ENCODE measurements around the gene MACC1.

The MACC1 gene

DNA sequence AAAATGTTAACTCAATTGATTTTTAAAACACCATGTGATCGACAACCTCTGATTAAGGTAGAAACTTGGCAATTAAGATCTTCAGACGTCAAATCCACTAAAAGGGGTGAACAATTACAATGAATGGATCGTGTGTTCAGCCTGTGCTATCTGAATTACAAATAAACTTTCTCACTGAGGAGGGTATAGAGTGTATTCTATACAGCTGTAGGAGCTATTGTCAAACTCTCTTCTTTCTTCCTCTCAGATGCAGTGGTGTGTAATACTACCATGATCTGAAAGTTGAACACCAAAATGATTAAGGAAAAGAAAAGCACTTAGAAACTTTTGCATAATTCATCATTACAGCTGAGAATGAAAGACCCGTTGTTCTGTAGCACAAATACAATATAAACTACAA is 32.2 kb upstream of the MACC1 start:
- Histone ChIP-seq H3K4me3 (no peak overlapping the region), H3K9me3 (no peaks in the 10 kb centered on the region), H3K27me3 (no peaks in the 10 kb centered on the region), H3K27ac (no peak overlapping the region), H3K4me1 (no peaks in the 10 kb centered on the region), H3K36me3 (no peaks in the 10 kb centered on the region)
- intact Hi-C loops (cut with DNase I; ENCODE audit: low total_unique reads), result no loop called here
- TF ChIP-seq, protein P1, sequence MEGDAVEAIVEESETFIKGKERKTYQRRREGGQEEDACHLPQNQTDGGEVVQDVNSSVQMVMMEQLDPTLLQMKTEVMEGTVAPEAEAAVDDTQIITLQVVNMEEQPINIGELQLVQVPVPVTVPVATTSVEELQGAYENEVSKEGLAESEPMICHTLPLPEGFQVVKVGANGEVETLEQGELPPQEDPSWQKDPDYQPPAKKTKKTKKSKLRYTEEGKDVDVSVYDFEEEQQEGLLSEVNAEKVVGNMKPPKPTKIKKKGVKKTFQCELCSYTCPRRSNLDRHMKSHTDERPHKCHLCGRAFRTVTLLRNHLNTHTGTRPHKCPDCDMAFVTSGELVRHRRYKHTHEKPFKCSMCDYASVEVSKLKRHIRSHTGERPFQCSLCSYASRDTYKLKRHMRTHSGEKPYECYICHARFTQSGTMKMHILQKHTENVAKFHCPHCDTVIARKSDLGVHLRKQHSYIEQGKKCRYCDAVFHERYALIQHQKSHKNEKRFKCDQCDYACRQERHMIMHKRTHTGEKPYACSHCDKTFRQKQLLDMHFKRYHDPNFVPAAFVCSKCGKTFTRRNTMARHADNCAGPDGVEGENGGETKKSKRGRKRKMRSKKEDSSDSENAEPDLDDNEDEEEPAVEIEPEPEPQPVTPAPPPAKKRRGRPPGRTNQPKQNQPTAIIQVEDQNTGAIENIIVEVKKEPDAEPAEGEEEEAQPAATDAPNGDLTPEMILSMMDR (IDR thresholded peaks at IDR 0.05), result no peak
- no peak for DNase-seq

DNA sequence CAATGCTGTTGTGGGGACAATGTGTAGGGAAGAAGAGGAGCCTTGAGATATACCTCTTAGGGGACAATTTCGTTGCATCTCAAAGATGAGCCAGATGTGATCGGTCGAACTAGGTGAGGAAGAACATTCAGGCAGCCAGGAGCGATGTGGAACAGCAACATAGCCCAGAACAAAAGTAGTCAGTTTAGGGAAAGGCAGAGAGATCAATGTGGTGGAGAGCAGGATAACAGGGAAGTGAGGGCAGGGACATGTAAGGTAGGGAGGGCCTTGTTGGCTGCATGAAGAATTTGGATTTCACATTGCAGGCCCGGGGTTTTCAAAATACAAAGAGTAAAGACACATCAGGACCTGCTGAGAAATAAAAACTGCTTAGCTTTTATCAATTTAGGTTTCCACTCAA is 29.1 kb upstream of the MACC1 start:
- Histone ChIP-seq H3K4me3 (no peak overlapping the region), H3K27ac (no peak overlapping the region), H3K36me3 (no peaks in the 10 kb centered on the region), H3K27me3 (no peaks in the 10 kb centered on the region), H3K9me3 (no peaks in the 10 kb centered on the region), H3K4me1 (no peaks in the 10 kb centered on the region)
- no peak for DNase-seq
- intact Hi-C loops (cut with DNase I; ENCODE audit: low total_unique reads), result no loop called here
- TF ChIP-seq, protein P1 (IDR thresholded peaks at IDR 0.05), result no peak

DNA sequence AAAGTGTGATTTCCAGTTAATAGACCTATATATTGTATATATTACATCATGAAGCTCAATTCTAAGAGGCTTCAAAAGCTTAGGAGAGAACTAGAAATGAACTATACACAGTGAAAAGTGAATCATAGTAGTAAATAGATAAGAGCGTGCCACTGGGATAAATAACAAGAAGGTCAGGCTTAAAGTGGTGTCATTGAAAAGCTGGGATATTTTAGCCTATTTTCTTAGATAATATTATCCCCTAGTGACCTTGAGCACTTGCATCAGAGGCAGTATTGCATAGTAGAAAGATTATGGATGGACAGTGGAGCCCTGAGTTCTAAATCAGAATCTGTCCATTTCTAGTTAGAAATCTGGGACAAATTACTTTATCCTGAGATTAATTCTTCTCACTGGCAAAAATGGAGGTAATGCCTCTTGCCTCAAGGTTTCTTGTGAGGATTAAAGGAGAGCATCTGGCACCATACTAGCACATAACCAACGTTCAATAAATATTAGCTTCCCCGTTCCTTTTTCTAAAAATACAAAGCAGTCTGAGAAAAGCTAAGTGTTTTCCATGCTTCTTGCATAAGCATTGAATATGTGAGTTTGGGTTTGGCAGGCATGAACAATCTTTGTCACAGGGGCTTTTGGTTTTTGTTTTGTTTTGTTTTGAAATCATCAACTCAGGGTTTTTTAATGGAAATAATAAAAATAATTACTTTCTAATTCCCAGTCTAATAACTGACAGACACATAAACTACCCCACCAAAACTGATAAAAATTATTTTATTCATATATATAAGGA is 27.3 kb upstream of the MACC1 start:
- Histone ChIP-seq H3K4me1 (no peaks in the 10 kb centered on the region), H3K27ac (no peak overlapping the region), H3K9me3 (no peaks in the 10 kb centered on the region), H3K4me3 (no peak overlapping the region), H3K27me3 (no peaks in the 10 kb centered on the region), H3K36me3 (no peaks in the 10 kb centered on the region)
- TF ChIP-seq, protein P1 (IDR thresholded peaks at IDR 0.05), result no peak
- intact Hi-C loops (cut with DNase I; ENCODE audit: low total_unique reads), result no loop called here
- no peak for DNase-seq

DNA sequence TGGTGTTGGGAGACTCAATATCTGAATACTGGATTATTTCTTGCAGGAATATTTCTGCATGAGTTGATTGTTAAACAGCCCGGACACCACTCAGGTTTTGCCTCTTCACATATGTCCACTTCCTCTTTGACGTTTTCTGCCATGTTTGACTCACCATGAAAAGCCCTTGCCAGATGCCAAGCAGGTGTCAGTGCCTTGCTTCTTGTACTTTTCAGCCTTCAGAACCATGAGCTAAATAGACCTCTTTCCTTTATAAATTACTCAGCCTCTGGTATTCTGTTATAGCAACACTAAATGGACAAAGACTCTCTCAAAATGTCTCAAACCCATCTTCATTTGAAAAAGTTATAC is 24.7 kb upstream of the MACC1 start:
- no peak for DNase-seq
- no peaks in the 10 kb centered on the region for H3K27me3 ChIP-seq
- no peak overlapping the region for H3K4me3 ChIP-seq
- no peaks in the 10 kb centered on the region for H3K4me1 ChIP-seq
- TF ChIP-seq, protein P1 (IDR thresholded peaks at IDR 0.05), result no peak
- H3K27ac ChIP-seq, result no peak overlapping the region
- intact Hi-C loops (cut with DNase I; ENCODE audit: low total_unique reads), result no loop called here
- H3K36me3 ChIP-seq, result no peaks in the 10 kb centered on the region
- H3K9me3 ChIP-seq, result no peaks in the 10 kb centered on the region

DNA sequence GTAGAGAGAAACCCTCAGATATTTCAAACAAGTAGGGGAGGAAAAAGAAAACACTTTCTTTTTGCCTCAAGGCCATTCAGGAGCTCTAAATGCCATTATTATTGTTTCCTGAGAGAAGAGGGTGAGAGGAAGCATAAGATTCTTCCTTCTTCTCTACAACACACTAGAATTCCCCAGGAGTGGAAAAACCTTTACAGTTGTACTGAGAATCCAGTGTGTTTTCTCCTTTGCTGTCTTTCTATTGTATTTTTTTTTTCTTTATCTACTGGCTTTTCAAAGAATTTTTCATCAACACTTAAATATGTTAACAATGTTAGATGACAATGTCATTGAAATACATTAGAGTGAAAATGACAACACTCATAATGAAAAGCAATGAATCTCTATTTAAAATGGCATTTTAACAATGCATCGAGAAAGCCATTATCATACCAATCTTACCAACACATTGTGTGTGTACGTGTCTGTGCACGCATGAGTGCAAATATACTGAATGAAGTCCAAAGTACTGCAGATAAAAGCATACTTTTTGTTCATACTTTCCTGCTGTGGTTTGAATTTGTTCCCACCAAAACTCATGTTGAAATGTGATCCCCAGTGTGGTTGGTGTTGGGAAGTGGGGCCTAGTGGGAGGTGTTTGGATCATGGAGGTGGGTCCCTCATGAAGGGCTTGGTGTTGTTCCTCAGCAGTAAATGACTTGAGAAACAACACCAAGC is 24.2 kb upstream of the MACC1 start:
- no peaks in the 10 kb centered on the region for H3K4me1 ChIP-seq
- intact Hi-C loops (cut with DNase I; ENCODE audit: low total_unique reads), result no loop called here
- H3K27me3 ChIP-seq, result no peaks in the 10 kb centered on the region
- TF ChIP-seq, protein P1 (IDR thresholded peaks at IDR 0.05), result no peak
- no peak overlapping the region for H3K4me3 ChIP-seq
- H3K36me3 ChIP-seq, result no peaks in the 10 kb centered on the region
- DNase-seq, result no peak
- H3K9me3 ChIP-seq, result no peaks in the 10 kb centered on the region
- no peak overlapping the region for H3K27ac ChIP-seq
